HCT116 (cell line): ENCODE results near the gene CNDP1. TPM values are rescaled to one million over a fixed set of nuclear protein-coding genes. Genes with fewer than 3 reads are reported as not detected.

ENCODE experiments used
- ATAC-seq: fragments of 200-7000 bp; cut with Tn5 transposase; 2 replicates; pipeline ENCODE4 v1.9.1; 2020; ENCODE audit warnings: mild to moderate bottlenecking, moderate library complexity
- BruUV-seq: library from RNA; stranded (reverse); fragments of 400-500 nt; replicated peaks from 2 replicates; lab custom pipeline; 2021; lab: Mats Ljungman, UMichigan
- CTCF ChIA-PET: fragments of 300-600 bp; sonication (Branson Sonifier 250); formaldehyde crosslinking; loops from one replicate; lab custom pipeline; 2021; ENCODE audit warnings: antibody characterized with exemption; lab: Charles Lee
- POLR2A ChIA-PET: fragments of 300-600, 350-600 bp; sonication (Branson Sonifier 250); formaldehyde crosslinking; loops from one replicate; lab custom pipeline; 2021; ENCODE audit warnings: antibody characterized with exemption; lab: Charles Lee
- RAD21 ChIA-PET, 2 experiments: fragments of 300-600 bp; sonication (Branson Sonifier 250); formaldehyde crosslinking; loops; one replicate each; lab custom pipeline; 2023; ENCODE audit warnings: low total read pairs in 2 of 2; ENCODE audit not compliant: uncharacterized antibody in 2 of 2, unreplicated experiment in 2 of 2, low non-redundant PET in 1 of 2; lab: Charles Lee
- DNase-seq: peaks from one replicate; pipeline ENCODE4 v3.0.0-alpha.2; 2010; ENCODE audit warnings: low read depth, low spot score
- H2AFZ ChIP-seq: fragments of 200-600 bp; shearing (Covaris generic), sonication (generic); 2 replicates; pipeline ENCODE4 v1.6.1; 2017; ENCODE audit warnings: low read depth, mixed run types, mixed read lengths, antibody characterized with exemption, low read length; ENCODE audit not compliant: poor library complexity, severe bottlenecking
- H3K27ac ChIP-seq: 2 replicates; pipeline ENCODE4 v1.5.1; 2012; ENCODE audit warnings: low read depth, low read length
- H3K27me3 ChIP-seq: fragments of 200-600 bp; sonication (generic); 2 replicates; pipeline ENCODE4 v1.6.1; 2016; ENCODE audit warnings: mixed run types, low read length, mixed read lengths; ENCODE audit not compliant: insufficient read depth
- H3K36me3 ChIP-seq, 2 experiments: fragments of 200-500 bp in 1 of 2; fragments of 200-600 bp in 1 of 2; sonication (Bioruptor generic) in 1 of 2; sonication (generic) in 1 of 2; 2 replicates each; pipeline versions ENCODE4 v1.5.1 to v1.6.1; 2014 to 2016; ENCODE audit warnings: low read length in 2 of 2, inconsistent platforms in 1 of 2, mixed read lengths in 1 of 2, mixed run types in 1 of 2; ENCODE audit not compliant: insufficient read depth in 2 of 2, control insufficient read depth in 1 of 2
- H3K4me1 ChIP-seq, 2 experiments: fragments of 200-600 bp in 1 of 2; sonication (generic) in 1 of 2; 2 replicates each; pipeline versions ENCODE4 v1.5.1 to v1.6.1; 2012 to 2017; ENCODE audit warnings: low read length in 2 of 2, inconsistent platforms in 1 of 2, mild to moderate bottlenecking in 1 of 2, mixed read lengths in 1 of 2, mixed run types in 1 of 2, moderate library complexity in 1 of 2; ENCODE audit not compliant: insufficient read depth in 2 of 2, control insufficient read depth in 1 of 2
- H3K4me2 ChIP-seq: fragments of 200-600 bp; sonication (generic); 2 replicates; pipeline ENCODE4 v1.6.1; 2017; ENCODE audit warnings: mixed run types, low read length, mixed read lengths
- H3K4me3 ChIP-seq, 2 experiments: fragments of 200-600 bp in 1 of 2; sonication (generic) in 1 of 2; replicated peaks in 1 of 2; 2 replicates each; pipeline ENCODE4 v1.5.1; 2011 to 2016; ENCODE audit warnings: low read length in 2 of 2, control low read depth in 1 of 2, low read depth in 1 of 2, mild to moderate bottlenecking in 1 of 2, mixed read lengths in 1 of 2, mixed run types in 1 of 2
- H3K79me2 ChIP-seq: fragments of 200-600 bp; sonication (generic); 2 replicates; pipeline ENCODE4 v1.6.1; 2017; ENCODE audit warnings: mild to moderate bottlenecking, mixed run types, low read length, moderate library complexity, mixed read lengths; ENCODE audit not compliant: insufficient read depth
- H3K9ac ChIP-seq: fragments of 200-600 bp; sonication (generic); 2 replicates; pipeline ENCODE4 v1.6.1; 2016; ENCODE audit warnings: low read length, mixed read lengths
- H3K9me2 ChIP-seq: fragments of 200-600 bp; sonication (generic), shearing (Covaris generic); 2 replicates; pipeline ENCODE4 v1.6.1; 2017; ENCODE audit warnings: mixed run types, mild to moderate bottlenecking, moderate library complexity; ENCODE audit not compliant: insufficient read depth
- H3K9me3 ChIP-seq, 2 experiments: fragments of 200-500 bp in 1 of 2; fragments of 200-600 bp in 1 of 2; sonication (Bioruptor generic) in 1 of 2; sonication (generic) in 1 of 2; 2 replicates each; pipeline ENCODE4 v1.6.1; 2014 to 2017; ENCODE audit warnings: low read length in 2 of 2, mixed read lengths in 2 of 2, inconsistent platforms in 1 of 2, low read depth in 1 of 2, mild to moderate bottlenecking in 1 of 2, mixed run types in 1 of 2, moderate library complexity in 1 of 2; ENCODE audit not compliant: control insufficient read depth in 1 of 2, insufficient read depth in 1 of 2
- H4K20me1 ChIP-seq: fragments of 200-600 bp; sonication (generic), shearing (Covaris generic); 2 replicates; pipeline ENCODE4 v1.6.1; 2017; ENCODE audit warnings: mixed run types, mild to moderate bottlenecking, moderate library complexity; ENCODE audit not compliant: insufficient read depth
- CBX3 ChIP-seq: IDR thresholded peaks from 2 replicates; pipeline ENCODE4 v1.6.1; 2012; ENCODE audit warnings: low read depth
- CTCF ChIP-seq, 3 experiments: fragments of 200-600 bp in 1 of 3; sonication (generic) in 1 of 3; IDR thresholded peaks in 2 of 3; conservative IDR thresholded peaks in 1 of 3; 2 replicates each; pipeline ENCODE4 v1.5.1; 2012 to 2017; ENCODE audit warnings: low read depth in 2 of 3, low read length in 2 of 3, antibody characterized with exemption in 1 of 3, borderline replicate concordance in 1 of 3, control low read depth in 1 of 3, mild to moderate bottlenecking in 1 of 3, mixed read lengths in 1 of 3, mixed run types in 1 of 3, moderate library complexity in 1 of 3; ENCODE audit not compliant: insufficient read depth in 1 of 3
- ELF1 ChIP-seq: IDR thresholded peaks from 2 replicates; pipeline ENCODE4 v1.6.1; 2012; ENCODE audit warnings: low read depth, borderline replicate concordance
- EZH2phosphoT487 ChIP-seq: fragments of 200-600 bp; IDR thresholded peaks from 2 replicates; pipeline ENCODE4 v1.6.1; 2018; ENCODE audit warnings: antibody characterized with exemption, borderline replicate concordance
- FOSL1 ChIP-seq: IDR thresholded peaks from 2 replicates; pipeline ENCODE4 v1.6.1; 2012; ENCODE audit warnings: low read depth
- MAX ChIP-seq: IDR thresholded peaks from 2 replicates; pipeline ENCODE4 v1.6.1; 2012
- POLR2A ChIP-seq: IDR thresholded peaks from 2 replicates; pipeline ENCODE4 v1.7.0; 2011; ENCODE audit warnings: borderline replicate concordance; ENCODE audit not compliant: insufficient read depth, insufficient read length; ENCODE audit errors: extremely low read depth
- POLR2AphosphoS5 ChIP-seq: IDR thresholded peaks from 2 replicates; pipeline ENCODE4 v1.6.1; 2011; ENCODE audit warnings: mild to moderate bottlenecking, low read depth, low read length, moderate library complexity
- RAD21 ChIP-seq: IDR thresholded peaks from 2 replicates; pipeline ENCODE4 v1.6.1; 2012; ENCODE audit warnings: low read depth, mild to moderate bottlenecking
- REST ChIP-seq: IDR thresholded peaks from 2 replicates; pipeline ENCODE4 v1.6.1; 2012; ENCODE audit warnings: low read depth
- SIN3A ChIP-seq: IDR thresholded peaks from 2 replicates; pipeline ENCODE4 v1.6.1; 2012; ENCODE audit warnings: low read depth
- SP1 ChIP-seq: IDR thresholded peaks from 2 replicates; pipeline ENCODE4 v1.6.1; 2012; ENCODE audit warnings: low read depth
- SRF ChIP-seq: IDR thresholded peaks from 2 replicates; pipeline ENCODE4 v1.6.1; 2012; ENCODE audit warnings: low read depth
- TCF7L2 ChIP-seq: IDR thresholded peaks from 2 replicates; pipeline ENCODE4 v1.7.0; 2011; ENCODE audit warnings: borderline replicate concordance, inconsistent platforms; ENCODE audit not compliant: insufficient read depth, insufficient read length; ENCODE audit errors: extremely low read depth
- YY1 ChIP-seq: IDR thresholded peaks from 2 replicates; pipeline ENCODE4 v1.6.1; 2011; ENCODE audit warnings: low read length, low read depth, moderate library complexity, mild to moderate bottlenecking; ENCODE audit not compliant: insufficient replicate concordance; ENCODE audit errors: extremely low read depth
- ZFX ChIP-seq: fragments of 450-650 bp; IDR thresholded peaks from 2 replicates; pipeline ENCODE4 v1.6.1; 2017
- ZNF274 ChIP-seq: fragments of 200-500 bp; sonication (Bioruptor generic); IDR thresholded peaks from 2 replicates; pipeline ENCODE4 v1.6.1; 2014; ENCODE audit warnings: mild to moderate bottlenecking, low read depth, low read length, inconsistent platforms
- intact Hi-C: fragments of 100-400 bp; cut with micrococcal nuclease; formaldehyde crosslinking; loops from 2 replicates; pipeline ENCODE4 v1.10.0; 2022
- total RNA-seq: library from RNA; stranded (reverse); gene quantifications from one replicate; pipeline ENCODE4 v1.2.1, GENCODE V29; 2021; ENCODE audit not compliant: unreplicated experiment
- TF ChIP-seq, protein P1 (sequence below): IDR thresholded peaks from 2 replicates; pipeline ENCODE4 v1.6.1; 2011; ENCODE audit warnings: mild to moderate bottlenecking, low read length, moderate library complexity; ENCODE audit not compliant: insufficient replicate concordance; ENCODE audit errors: extremely low read depth

CNDP1 gene
- total RNA-seq, 1 experiment from 2014 or later, result not detected

GRCh38 chr18:74551452-74551851 lies 17.2 kb downstream of the CNDP1 start:
- POLR2A ChIA-PET, result interaction anchor here (0.8 kb wide), 1 partner anchor 45 kb away, joined by 3 read pairs; no protein-coding TSS in a partner anchor
- Histone ChIP-seq H3K4me2 (no peak overlapping the region), H3K9ac (no peak overlapping the region), H3K27me3 (peaks cover 18% of the 10 kb centered on the region), H3K36me3 (no peaks in the 10 kb centered on the region), H3K4me1 (no peaks in the 10 kb centered on the region), H3K4me3 (no peak overlapping the region), H3K9me3 (peaks cover 0 to 6% of the 10 kb centered on the region in 2 experiments; a peak in 1 of 4 replicates), H3K79me2 (no peaks in the 10 kb centered on the region), H3K9me2 (no peaks in the 10 kb centered on the region)
- RAD21 ChIA-PET, result interaction anchor here (0.6 to 1.3 kb wide), 5 partner anchors 11 to 354 kb away, joined by 3 to 6 read pairs (median 4); no protein-coding TSS in a partner anchor
- intact Hi-C loops, result loop anchor here (10.0 kb wide), 1 partner anchor 507 kb away; no protein-coding TSS in a partner anchor
- DNase-seq (no peak), ATAC-seq (no peak)
- TF ChIP-seq SRF (no peak), ELF1 (no peak), CTCF (IDR thresholded peaks at IDR 0.05 in 2 of 3, conservative IDR thresholded peaks at IDR 0.05 in 1 of 3; ENCODE audit: borderline replicate concordance in 1 of 3, insufficient read depth in 1 of 3, low read depth in 2 of 3, low read length in 2 of 3) (no peak), RAD21 (no peak), ZFX (no peak), SP1 (no peak), FOSL1 (no peak), EZH2phosphoT487 (no peak), YY1 (no peak), ZNF274 (no peak), SIN3A (no peak), POLR2A (no peak), TCF7L2 (no peak), CBX3 (no peak), MAX (no peak), REST (no peak), POLR2AphosphoS5 (no peak)
- TF ChIP-seq, protein P1, sequence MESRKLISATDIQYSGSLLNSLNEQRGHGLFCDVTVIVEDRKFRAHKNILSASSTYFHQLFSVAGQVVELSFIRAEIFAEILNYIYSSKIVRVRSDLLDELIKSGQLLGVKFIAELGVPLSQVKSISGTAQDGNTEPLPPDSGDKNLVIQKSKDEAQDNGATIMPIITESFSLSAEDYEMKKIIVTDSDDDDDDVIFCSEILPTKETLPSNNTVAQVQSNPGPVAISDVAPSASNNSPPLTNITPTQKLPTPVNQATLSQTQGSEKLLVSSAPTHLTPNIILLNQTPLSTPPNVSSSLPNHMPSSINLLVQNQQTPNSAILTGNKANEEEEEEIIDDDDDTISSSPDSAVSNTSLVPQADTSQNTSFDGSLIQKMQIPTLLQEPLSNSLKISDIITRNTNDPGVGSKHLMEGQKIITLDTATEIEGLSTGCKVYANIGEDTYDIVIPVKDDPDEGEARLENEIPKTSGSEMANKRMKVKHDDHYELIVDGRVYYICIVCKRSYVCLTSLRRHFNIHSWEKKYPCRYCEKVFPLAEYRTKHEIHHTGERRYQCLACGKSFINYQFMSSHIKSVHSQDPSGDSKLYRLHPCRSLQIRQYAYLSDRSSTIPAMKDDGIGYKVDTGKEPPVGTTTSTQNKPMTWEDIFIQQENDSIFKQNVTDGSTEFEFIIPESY, result no peak
- TF ChIP-seq, all 23 proteins: peak for 0
- Histone ChIP-seq H4K20me1 (no peaks in the 10 kb centered on the region), H3K27ac (no peak overlapping the region), H2AFZ (no peak overlapping the region)
- CTCF ChIA-PET, result interaction anchor here (0.8 to 1.6 kb wide), 17 partner anchors 8 to 354 kb away, joined by 3 to 57 read pairs (median 6); partner anchors contain the start of gene CNDP2
- no TSS peak for BruUV-seq
